HG02678 (cell line): ENCODE measurements around the gene BBS9.

Experiments
- ATAC-seq: cut with Tn5 transposase; IDR thresholded peaks from one replicate; pipeline ENCODE4 v1.9.1; 2021; ENCODE audit warnings: mild to moderate bottlenecking, moderate library complexity; ENCODE audit not compliant: unreplicated experiment

Gene BBS9

DNA sequence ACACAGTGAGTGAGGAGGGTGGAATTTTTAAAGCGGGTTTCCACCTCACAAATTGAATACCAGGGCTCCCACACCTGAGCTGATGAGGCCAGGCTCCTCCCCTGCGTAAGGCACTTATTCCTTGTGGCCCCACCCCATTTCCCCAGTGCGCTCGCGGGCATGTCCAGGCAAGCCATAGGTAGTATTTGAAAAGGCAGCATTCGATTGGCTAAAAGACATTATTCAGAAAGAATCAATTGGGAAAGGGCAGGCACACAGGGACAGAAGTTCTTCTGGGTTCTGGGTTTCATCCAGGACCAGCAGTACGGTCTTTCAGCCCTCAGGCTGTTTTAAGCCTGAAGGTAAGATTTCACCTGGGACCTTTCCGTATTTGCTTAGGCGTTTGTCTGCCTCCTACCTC lies 222.3 kb downstream of the BBS9 start:
- ATAC-seq: no peak

DNA sequence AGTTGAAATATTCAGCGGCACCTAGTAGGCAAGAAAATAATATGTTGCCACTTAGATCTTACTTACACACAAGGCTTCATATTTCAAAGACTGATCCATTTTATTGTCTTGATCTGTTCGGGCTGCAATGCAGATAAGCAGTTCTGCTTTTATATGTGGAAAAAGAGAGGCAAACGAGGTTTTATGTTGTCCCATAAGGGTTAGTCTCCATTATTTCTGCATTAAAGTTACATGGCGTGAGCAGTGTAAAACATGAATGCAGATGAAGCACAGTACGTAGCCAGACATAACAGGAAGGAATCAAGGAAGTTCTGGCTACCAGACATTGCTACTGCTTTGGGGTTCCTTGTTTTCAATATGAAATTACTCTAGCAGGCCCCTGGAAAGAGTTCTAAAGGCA lies 224.8 kb downstream of the BBS9 start:
- ATAC-seq: no peak

DNA sequence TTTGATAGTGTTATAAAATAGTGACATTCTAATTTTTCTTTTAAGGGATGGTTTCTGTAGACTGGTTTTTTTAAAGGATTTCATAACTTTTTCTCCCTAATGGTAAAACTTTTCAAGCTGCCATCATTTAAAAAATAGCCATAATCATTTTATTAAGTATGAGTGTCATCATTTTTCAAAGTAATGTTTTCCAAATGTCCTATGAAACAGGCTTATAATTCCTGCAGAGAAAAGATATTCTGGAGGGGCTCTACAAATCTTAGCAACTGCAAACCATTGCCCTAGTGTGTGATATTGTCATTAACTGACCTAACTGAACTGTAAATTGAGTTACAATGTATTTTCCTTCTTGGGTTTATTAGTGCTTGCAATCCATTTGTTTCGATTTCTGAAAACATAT lies 226.0 kb downstream of the BBS9 start:
- ATAC-seq: no peak

DNA sequence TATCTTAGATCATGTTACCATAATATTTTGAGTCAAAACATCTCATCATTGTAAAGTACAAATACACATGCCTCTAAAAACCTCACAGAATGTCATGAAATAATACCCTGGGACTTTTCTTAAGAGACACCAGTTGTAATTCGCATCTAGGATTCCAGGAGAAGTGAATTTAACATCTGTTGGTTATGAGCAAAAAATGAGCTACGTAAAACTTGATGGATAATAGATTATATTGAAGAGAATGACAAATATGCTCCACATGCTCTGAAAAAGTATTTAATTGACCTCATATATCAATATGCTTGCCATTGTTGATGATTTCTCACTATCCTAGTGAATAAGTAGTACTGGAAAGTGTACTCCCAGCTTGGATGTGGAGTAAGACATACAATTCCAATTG lies 227.0 kb downstream of the BBS9 start:
- ATAC-seq: no peak

DNA sequence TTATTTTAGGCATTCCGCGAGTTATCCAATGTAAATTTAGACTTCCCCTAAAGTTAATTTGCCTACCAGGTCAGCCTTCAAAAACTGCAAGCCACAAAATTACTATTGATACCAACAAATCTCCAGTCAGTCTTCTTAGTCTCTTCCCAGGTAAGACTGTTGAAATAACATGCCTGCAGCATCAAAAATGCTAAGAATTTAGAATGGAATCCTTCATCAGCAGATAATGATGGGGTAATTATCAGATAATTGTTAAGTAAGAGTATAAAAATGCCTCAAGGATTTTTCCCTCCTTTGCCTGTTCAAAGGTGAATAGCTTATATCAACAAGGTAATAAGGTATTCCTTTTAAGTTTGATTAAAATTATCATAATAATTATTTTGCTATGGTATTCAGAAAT lies 228.5 kb downstream of the BBS9 start:
- no peak for ATAC-seq

DNA sequence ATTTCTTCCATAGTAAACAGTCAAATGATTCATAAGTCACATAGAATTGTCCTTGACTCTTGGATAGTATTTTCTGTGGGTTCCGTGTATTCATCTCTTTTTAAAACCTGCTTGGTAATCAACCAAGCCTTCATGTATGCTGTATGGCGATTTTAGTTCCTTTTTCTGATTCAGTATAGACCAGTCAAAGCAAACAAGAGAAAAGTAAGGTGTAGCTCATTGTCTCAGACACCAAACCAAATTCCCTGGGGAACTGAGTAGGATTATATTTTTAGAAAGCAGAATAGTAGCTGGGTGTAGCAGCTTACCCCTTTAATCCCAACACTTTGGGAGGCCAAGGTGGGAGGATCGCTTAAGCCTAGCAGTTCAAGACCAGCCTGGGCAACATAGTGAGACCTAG lies 240.5 kb downstream of the BBS9 start:
- no peak for ATAC-seq

DNA sequence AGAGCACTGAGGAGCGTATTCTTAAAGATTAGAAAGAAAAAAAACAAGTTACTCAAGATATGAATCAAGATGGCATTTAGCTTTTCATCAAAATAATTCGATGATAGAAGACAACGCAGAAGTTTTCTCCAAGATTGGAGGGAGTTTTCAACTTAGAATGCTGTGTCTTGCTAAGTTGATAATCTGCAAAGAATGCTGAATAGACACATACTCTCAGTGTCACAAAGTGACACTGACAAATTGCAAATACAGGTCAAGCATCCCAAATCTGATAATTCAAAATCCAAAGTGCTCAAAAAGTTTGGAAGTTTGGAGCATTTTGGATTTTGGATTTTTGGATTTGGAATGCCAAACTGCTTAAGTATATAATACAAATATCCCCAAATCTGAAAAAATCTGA lies 243.8 kb downstream of the BBS9 start:
- no peak for ATAC-seq

DNA sequence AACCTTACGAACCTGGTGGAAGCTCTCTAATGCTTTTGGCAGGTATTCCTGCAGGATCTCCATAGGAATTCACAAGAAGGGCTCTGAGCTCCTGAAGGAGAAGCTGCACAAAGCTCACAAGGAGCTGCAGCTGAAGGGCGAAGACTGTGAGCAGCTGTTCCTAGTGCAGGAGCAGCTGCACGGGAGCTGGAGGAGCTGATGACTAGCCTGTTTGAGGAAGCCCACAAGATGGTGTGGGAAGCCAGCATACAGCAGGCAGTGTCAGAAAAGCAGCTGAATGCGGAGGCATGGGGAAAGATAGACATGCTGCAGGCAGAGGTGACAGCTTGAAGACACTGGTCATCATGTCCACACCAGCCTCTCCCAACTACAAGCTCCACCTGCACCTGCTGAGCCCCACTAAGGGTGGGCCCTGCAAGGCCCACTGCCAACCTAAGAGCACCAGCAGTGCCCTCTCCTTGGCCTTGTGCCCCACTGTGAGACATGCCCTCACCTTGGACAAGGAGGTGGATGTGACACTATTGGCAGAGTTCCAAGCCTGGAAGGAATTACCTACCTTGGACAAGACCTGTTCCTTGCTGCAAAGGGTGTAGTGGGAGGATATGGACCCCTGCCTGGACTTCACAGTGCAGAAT lies 250.6 kb downstream of the BBS9 start:
- no peak for ATAC-seq

DNA sequence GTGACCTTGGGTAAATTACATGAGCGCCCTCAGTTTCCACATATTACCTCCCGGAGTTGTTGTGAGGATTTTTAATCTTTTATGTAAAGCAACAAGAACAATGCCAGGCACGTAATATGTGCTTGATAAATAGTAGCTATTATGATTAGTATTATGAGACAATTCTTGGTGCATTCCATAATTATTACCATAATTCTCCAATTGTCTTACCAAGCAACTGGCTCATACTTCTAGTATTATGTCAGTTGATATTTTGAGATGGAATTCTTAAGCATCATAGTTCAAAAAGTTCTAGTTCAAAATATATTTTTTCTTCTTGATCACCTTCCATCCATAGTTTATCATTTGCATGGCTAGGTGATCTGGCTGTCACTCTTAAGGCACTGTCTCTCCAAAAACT lies 259.0 kb downstream of the BBS9 start:
- ATAC-seq: no peak

DNA sequence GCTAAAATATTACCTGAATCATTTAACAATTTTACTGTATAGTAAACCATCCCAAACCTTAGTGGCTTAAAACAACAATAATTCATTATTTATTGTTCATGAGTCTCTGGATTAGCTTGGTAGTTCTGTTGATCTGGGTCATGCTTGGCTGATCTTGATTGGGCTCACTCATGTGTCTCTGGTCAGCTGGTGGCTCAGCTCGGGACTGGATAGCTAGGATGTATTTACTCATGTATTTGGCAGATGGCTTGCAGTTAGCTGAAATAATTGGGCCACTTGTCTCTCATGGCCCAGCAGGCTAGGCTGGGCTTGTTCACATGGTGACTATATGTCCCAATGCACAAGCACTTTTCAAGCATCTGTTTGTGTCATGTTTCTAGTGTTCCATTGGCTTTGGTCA lies 262.8 kb downstream of the BBS9 start:
- no peak for ATAC-seq

DNA sequence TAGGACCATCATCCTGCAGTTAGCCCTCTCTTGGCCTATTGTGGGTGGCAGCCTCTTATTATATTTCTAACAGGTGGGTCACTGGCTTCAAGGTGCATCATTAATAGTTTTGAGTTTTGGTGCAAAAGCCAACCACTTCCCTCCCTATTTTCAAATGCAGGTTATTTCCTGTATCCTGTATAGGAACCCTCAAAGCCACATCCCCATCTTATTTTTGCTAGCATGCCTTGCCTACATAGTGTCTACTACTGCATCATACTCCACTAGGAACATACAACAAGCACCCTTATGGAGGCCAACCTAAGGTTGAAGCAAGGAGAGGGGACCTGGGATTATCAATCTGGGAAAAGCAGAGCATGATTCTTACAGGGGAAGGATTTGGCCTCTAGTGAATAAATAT lies 264.4 kb downstream of the BBS9 start:
- ATAC-seq: no peak

DNA sequence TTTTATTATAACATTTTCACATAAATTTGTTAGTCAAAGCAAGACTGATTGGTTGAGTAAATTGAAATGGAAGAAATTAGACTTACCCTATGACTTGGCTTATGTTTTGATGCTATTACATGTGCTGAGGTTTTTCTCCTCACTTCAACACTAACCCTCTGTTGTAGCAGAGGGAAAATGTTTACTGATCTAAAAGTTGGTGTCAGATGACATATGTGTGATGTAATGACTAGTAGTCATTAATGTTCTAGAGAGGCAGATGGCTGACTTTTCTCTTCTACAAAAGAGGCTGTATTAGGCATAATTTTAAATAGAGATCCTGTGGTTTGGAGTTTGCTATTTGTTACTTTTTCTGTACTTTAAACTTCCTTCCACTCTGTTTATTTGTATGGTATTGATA lies 266.0 kb downstream of the BBS9 start:
- no peak for ATAC-seq

DNA sequence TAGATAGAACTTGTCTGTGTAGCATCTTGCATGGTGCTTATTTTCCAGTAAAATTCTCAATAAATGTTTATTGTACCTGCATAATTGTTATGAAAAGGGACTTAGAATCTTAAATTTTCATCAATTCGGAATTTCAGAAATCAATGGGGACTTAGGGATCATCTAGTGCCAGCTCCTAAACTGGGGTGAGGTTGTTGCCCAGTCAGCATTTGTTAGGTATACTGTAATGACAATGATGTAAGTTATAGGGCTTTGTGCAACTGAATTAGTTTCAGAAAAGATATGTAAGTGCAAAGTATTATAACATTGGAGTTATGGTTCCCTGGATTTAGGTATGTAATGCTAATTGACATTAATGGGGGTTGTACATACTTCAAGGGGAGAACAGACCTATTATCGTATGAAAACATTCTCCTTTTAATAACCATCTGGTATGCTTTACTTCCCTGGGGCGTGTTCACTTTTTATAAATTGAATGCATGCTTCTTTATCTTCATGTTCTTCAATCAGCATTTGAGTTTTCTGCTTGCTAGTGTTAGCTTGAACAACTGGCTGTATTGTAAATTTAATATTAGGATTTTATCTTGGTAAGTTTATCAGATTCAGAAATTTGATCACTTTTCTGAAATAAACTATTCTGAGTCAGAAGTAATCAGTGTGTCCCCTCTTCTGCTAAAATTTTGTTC lies 270.3 kb downstream of the BBS9 start:
- no peak for ATAC-seq

DNA sequence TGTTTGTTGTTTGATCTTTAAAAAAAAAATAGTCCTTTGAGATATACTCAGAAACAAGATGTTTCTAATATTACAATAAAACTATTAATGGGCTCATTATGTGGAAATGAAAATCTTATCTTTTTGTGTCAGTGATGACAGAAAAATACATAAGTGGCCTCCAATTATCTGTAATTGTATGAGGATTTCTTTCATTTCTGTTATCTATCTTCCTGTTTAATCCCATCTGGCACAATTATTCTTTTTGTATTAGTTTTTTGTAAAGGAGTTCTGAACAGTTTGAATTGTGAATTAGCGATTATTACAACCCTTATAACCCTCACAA lies 270.8 kb downstream of the BBS9 start:
- ATAC-seq: no peak

DNA sequence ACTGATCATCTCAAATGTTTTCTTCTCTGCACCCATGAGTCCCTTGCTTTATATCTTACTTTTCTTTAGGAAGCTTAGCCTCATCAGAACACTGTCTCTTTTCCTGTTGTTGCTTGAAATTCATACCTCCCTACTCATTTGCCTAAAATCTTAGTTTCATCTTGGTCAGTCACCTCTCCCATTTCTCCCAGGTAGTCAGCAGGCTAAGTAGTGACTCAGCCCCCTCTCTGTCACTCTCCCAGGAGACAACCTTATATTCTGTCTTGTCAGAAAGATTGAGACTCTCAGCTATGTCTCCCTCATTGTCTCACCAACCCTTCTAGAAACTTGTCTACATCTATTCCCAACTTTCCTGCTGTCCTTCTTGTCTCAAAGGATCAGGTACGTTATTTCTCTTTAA lies 280.9 kb downstream of the BBS9 start:
- no peak for ATAC-seq

DNA sequence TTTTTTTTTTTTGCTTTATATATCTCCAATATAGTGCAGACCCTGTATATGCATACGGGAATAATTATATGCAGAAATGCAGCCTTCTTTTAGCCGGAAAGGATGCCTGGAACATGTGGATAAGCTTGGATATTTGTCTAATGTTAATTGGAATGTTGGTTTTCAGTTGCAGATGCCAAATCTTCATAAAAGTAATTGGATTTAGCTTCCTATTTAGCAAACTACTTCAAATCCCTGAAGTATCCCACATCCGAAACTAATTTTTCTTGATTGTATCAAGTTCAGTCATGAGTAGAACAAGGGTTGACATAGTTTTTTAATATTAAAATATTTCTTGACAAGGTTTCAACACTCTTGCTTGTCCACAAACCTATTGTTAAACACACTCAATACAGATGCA lies 281.7 kb downstream of the BBS9 start:
- no peak for ATAC-seq

DNA sequence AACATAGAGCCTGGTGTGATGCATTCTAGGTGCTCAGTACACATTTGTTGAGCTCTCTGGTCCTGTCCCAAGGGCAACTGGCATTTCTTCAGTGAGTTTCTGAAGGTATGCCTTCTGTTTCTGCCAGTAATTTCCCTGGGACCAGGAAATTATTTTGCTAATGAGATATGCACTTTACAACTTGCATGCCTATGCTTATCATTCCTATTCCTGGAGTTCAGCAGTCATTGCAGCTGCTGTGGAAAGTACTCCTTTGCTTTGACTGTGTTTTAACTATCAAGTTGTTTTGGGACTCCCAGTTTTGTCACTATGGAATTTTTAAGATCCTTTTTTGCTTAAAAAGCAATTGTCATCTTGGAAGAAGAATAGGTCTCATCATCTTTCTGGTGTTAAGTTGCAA lies 283.0 kb downstream of the BBS9 start:
- no peak for ATAC-seq

DNA sequence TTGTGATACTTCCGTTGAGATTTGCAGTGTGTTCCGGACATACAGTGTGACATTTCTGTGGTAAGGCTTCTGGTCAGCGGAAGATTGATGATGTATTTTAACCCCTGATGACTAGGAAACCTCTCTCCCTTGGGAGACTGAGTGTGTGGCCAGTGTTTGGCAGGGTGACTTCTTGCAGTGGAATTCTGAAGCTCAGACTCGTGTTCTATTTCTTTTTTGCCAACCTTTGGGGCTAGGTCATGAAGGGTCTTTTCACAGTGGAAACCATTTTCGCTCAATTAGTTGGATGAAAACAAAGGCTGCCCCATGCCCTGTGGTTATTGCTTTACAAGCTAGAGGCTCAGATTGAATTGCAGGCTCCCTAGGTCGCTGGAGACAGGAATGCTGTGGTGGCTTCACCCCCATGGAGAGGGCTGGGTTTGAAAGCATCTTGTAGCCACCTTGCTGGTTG lies 288.9 kb downstream of the BBS9 start:
- no peak for ATAC-seq

DNA sequence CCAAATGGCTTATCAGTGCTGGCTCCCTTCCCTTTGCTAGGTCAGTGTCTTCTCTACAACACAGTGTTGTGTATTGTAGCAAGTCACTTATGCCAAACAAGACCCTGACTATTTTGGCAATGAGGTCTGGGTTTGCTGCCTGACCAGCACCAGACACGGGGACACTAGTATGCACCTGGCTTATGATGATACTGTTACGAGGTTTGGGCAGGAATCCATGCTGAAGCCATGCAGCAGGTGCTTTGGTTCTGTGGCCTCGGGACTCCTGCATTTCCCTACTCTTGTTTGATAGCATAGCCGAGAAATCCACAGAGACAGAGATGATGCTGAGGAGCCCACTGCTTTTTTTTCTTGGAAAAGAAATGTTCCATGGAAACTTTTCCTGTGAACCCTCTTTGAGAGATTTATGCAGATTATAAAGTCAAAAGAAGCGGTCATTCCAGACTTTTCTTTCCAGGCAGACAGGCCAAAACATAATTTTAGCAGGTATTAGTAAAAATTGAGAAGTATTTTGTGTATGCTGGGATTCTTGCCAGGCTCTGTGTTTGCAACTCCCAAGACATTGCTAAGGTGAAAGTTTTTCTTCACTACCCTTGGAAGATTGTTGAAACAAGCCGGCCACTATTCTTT lies 291.1 kb downstream of the BBS9 start:
- no peak for ATAC-seq

DNA sequence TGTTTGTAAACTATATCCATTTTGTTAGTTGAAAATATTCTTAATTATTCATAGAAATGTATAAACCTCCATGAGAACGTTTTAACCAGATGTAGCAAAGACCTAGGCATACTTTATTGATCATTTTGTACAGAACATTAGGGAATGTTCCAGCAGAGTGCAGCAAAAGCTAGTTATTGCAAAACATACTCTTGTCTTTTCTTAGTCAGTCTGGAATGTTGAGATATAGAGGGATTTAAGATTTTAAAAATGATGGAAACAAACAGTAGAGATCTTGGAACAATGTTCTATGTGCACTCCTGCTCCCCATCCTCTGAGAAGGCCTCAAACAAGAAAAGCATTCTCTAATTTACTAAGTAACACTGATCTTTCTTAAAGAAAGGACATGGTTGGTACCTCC lies 292.1 kb downstream of the BBS9 start:
- no peak for ATAC-seq

DNA sequence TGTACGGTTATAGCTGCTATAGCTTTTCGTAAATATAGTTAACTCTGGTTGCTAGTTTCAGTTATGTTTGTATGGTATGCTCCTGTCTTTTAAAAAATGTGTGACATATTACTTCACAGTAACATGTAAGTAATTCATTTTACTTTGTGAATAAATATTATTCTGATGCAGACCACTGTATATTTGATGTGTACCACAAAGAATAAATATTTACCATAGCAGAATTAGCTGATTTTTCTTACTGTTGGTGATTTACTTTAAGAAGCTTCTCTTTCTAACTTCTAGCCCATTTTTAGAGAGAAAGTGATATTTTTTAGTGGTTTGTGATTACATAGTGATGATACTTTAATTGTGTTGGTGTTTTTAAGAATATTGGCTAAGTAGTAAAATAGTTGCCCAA lies 292.8 kb downstream of the BBS9 start:
- ATAC-seq: no peak

DNA sequence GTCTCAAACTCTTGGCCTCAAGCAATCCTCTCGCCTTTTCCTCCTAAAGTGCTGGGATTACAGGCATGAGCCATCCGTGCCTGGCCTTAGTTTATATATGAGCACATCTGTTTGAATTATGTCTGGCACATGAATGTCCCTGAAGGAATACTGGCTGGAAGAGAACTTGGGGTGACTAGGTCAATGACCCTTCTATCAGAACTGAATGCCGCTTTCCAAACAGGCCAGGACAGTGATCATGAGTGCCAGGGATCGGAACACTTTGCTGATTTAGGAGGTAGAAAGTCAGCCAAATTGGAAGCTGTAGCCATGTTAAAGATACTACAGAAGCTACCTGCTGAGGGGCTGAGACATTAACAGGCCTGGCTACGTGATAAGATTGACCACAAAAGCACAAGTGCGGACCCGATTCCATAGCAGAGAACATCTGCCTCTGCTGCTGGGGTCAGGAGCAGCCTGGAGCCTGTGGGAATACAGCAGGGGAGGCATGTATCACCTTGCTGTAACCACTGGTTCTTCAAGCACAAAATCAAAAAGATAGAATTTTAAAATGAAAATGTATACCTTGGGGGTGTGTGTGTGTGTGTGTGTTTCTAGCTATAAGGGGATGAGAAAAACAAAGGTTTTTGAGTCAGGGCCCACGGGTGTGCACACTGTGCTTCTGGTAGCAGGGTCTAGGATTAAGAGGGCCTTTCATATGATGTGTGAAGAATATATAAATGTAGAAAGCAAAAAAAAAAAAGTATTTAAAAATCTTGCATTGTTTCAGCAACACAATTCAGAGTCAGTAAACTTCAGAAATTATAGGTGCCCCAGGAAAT lies 293.7 kb downstream of the BBS9 start:
- ATAC-seq: peak; percentile 29
